Neural cell (in vitro differentiated cells): ENCODE results near the gene NME3. TPM values are rescaled to one million over a fixed set of nuclear protein-coding genes. Genes with fewer than 3 reads are reported as not detected.

Source experiments
- H2AFZ ChIP-seq: fragments of 200-600, 300-800 bp; sonication (generic), shearing (Covaris generic); 2 replicates; pipeline ENCODE4 v1.6.0; 2014; ENCODE audit warnings: low read depth, mild to moderate bottlenecking, antibody characterized with exemption, low read length, moderate library complexity
- H3F3A ChIP-seq: fragments of 200-600 bp; shearing (Covaris generic); 2 replicates; pipeline ENCODE4 v1.6.1; 2016; ENCODE audit warnings: mild to moderate bottlenecking, moderate library complexity, mixed read lengths, antibody characterized with exemption, low read length; ENCODE audit not compliant: insufficient read depth, poor library complexity, severe bottlenecking
- H3K27ac ChIP-seq: fragments of 200-600, 300-800 bp; sonication (generic), shearing (Covaris generic); 2 replicates; pipeline ENCODE4 v1.5.1; 2014; ENCODE audit warnings: mild to moderate bottlenecking, low read length, moderate library complexity
- H3K27me3 ChIP-seq: fragments of 300-800, 200-600 bp; sonication (generic), shearing (Covaris generic); 2 replicates; pipeline ENCODE4 v1.6.0; 2014; ENCODE audit warnings: mild to moderate bottlenecking, low read depth, low read length, moderate library complexity; ENCODE audit not compliant: insufficient read depth
- H3K36me3 ChIP-seq: fragments of 300-800, 200-600 bp; sonication (generic), shearing (Covaris generic); 2 replicates; pipeline ENCODE4 v1.5.1; 2014; ENCODE audit warnings: mild to moderate bottlenecking, antibody characterized with exemption, low read length, moderate library complexity; ENCODE audit not compliant: insufficient read depth
- H3K4me2 ChIP-seq: fragments of 300-800, 200-600 bp; sonication (generic), shearing (Covaris generic); 2 replicates; pipeline ENCODE4 v1.6.0; 2014; ENCODE audit warnings: mild to moderate bottlenecking, low read length
- H3K4me3 ChIP-seq: fragments of 300-800, 200-600 bp; sonication (generic), shearing (Covaris generic); 2 replicates; pipeline ENCODE4 v1.5.1; 2014; ENCODE audit warnings: mild to moderate bottlenecking, low read length, moderate library complexity
- H3K79me2 ChIP-seq: fragments of 200-600 bp; shearing (Covaris generic); replicated peaks from 2 replicates; pipeline ENCODE4 v1.6.0; 2014; ENCODE audit warnings: mild to moderate bottlenecking, low read length, moderate library complexity; ENCODE audit not compliant: insufficient read depth
- H3K9ac ChIP-seq: fragments of 300-800, 200-600 bp; sonication (generic), shearing (Covaris generic); 2 replicates; pipeline ENCODE4 v1.6.1; 2016; ENCODE audit warnings: mild to moderate bottlenecking, low read length, mixed read lengths
- H3K9me2 ChIP-seq: fragments of 200-600 bp; shearing (Covaris generic); 2 replicates; pipeline ENCODE4 v1.6.1; 2016; ENCODE audit warnings: mild to moderate bottlenecking, low read length, mixed read lengths; ENCODE audit not compliant: insufficient read depth
- H3K9me3 ChIP-seq: fragments of 200-600, 300-800 bp; sonication (generic), shearing (Covaris generic); 2 replicates; pipeline ENCODE4 v1.6.1; 2016; ENCODE audit warnings: mild to moderate bottlenecking, mixed run types, low read length, moderate library complexity, mixed read lengths
- H4K20me1 ChIP-seq: fragments of 200-600 bp; shearing (Covaris generic); 2 replicates; pipeline ENCODE4 v1.6.1; 2016; ENCODE audit warnings: mild to moderate bottlenecking, mixed run types; ENCODE audit not compliant: insufficient read depth
- EP300 ChIP-seq: fragments of 450-650 bp; conservative IDR thresholded peaks from 2 replicates; pipeline ENCODE4 v1.6.1; 2014; ENCODE audit warnings: antibody characterized with exemption, mild to moderate bottlenecking, moderate library complexity; ENCODE audit not compliant: poor library complexity, severe bottlenecking
- EZH2 ChIP-seq: fragments of 200-600, 300-800 bp; shearing (Covaris generic), sonication (generic); IDR thresholded peaks from 2 replicates; pipeline ENCODE4 v1.6.1; 2014; ENCODE audit warnings: antibody characterized with exemption, low read length, borderline replicate concordance, mild to moderate bottlenecking; ENCODE audit not compliant: insufficient read depth, poor library complexity, severe bottlenecking
- MXI1 ChIP-seq: fragments of 450-650 bp; conservative IDR thresholded peaks from 2 replicates; pipeline ENCODE4 v1.6.1; 2014; ENCODE audit warnings: antibody characterized with exemption, mild to moderate bottlenecking; ENCODE audit not compliant: poor library complexity, severe bottlenecking
- POLR2AphosphoS5 ChIP-seq: IDR thresholded peaks from 2 replicates; pipeline ENCODE4 v1.6.1; 2012
- RAD21 ChIP-seq: fragments of 450-650 bp; conservative IDR thresholded peaks from 2 replicates; pipeline ENCODE4 v1.6.1; 2014; ENCODE audit warnings: antibody characterized with exemption, mild to moderate bottlenecking, moderate library complexity
- SMC3 ChIP-seq: fragments of 450-650 bp; conservative IDR thresholded peaks from 2 replicates; pipeline ENCODE4 v1.6.1; 2014; ENCODE audit warnings: antibody characterized with exemption, mild to moderate bottlenecking, moderate library complexity; ENCODE audit not compliant: poor library complexity
- TAF1 ChIP-seq: IDR thresholded peaks from 2 replicates; pipeline ENCODE4 v1.6.1; 2012; ENCODE audit warnings: low read depth
- polyA plus RNA-seq: library from polyadenylated mRNA; depleted of rRNA; stranded (reverse); fragments of >200 nt; gene quantifications from 2 replicates; pipeline ENCODE4 v1.2.3, GENCODE V29; 2014
- TF ChIP-seq, protein P1 (sequence below): IDR thresholded peaks from 2 replicates; pipeline ENCODE4 v1.6.1; 2012; ENCODE audit warnings: borderline replicate concordance
- TF ChIP-seq, protein P2 (sequence below): fragments of 450-650 bp; IDR thresholded peaks from 2 replicates; pipeline ENCODE4 v1.5.1; 2014; ENCODE audit warnings: antibody characterized with exemption, mild to moderate bottlenecking, moderate library complexity; ENCODE audit not compliant: poor library complexity, severe bottlenecking

The NME3 gene
- polyA plus RNA-seq, 1 donor from 2014 or later = 102 TPM

GRCh38 chr16:1772362-1772907, 1.1 kb upstream of the NME3 start, which contains the start of gene EME2:
EME2 (plus strand) TSS chr16:1772810; CDS start chr16:1773228, 418 bp downstream.
- TF ChIP-seq SMC3 = no peak
- TF ChIP-seq POLR2AphosphoS5 = no peak
- TF ChIP-seq TAF1 = no peak
- TF ChIP-seq MXI1 = no peak
- TF ChIP-seq EP300 = no peak
- TF ChIP-seq EZH2 = no peak
- TF ChIP-seq, protein P1, sequence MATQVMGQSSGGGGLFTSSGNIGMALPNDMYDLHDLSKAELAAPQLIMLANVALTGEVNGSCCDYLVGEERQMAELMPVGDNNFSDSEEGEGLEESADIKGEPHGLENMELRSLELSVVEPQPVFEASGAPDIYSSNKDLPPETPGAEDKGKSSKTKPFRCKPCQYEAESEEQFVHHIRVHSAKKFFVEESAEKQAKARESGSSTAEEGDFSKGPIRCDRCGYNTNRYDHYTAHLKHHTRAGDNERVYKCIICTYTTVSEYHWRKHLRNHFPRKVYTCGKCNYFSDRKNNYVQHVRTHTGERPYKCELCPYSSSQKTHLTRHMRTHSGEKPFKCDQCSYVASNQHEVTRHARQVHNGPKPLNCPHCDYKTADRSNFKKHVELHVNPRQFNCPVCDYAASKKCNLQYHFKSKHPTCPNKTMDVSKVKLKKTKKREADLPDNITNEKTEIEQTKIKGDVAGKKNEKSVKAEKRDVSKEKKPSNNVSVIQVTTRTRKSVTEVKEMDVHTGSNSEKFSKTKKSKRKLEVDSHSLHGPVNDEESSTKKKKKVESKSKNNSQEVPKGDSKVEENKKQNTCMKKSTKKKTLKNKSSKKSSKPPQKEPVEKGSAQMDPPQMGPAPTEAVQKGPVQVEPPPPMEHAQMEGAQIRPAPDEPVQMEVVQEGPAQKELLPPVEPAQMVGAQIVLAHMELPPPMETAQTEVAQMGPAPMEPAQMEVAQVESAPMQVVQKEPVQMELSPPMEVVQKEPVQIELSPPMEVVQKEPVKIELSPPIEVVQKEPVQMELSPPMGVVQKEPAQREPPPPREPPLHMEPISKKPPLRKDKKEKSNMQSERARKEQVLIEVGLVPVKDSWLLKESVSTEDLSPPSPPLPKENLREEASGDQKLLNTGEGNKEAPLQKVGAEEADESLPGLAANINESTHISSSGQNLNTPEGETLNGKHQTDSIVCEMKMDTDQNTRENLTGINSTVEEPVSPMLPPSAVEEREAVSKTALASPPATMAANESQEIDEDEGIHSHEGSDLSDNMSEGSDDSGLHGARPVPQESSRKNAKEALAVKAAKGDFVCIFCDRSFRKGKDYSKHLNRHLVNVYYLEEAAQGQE = no peak
- no peak for TF ChIP-seq RAD21
- TF ChIP-seq, protein P2, sequence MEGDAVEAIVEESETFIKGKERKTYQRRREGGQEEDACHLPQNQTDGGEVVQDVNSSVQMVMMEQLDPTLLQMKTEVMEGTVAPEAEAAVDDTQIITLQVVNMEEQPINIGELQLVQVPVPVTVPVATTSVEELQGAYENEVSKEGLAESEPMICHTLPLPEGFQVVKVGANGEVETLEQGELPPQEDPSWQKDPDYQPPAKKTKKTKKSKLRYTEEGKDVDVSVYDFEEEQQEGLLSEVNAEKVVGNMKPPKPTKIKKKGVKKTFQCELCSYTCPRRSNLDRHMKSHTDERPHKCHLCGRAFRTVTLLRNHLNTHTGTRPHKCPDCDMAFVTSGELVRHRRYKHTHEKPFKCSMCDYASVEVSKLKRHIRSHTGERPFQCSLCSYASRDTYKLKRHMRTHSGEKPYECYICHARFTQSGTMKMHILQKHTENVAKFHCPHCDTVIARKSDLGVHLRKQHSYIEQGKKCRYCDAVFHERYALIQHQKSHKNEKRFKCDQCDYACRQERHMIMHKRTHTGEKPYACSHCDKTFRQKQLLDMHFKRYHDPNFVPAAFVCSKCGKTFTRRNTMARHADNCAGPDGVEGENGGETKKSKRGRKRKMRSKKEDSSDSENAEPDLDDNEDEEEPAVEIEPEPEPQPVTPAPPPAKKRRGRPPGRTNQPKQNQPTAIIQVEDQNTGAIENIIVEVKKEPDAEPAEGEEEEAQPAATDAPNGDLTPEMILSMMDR = no peak
- no peaks in the 10 kb centered on the region for H3K27me3 ChIP-seq
- H3K4me2 ChIP-seq = peak within 1 kb of the TSS; percentile 93
- peak within 1 kb of the TSS; percentile 74 for H3K27ac ChIP-seq
- peaks cover 9% of the 10 kb centered on the region for H3K79me2 ChIP-seq
- no peaks in the 10 kb centered on the region for H3K9me2 ChIP-seq
- H3K36me3 ChIP-seq = no peaks in the 10 kb centered on the region
- H2AFZ ChIP-seq = peak within 1 kb of the TSS; percentile 8
- peak within 1 kb of the TSS; percentile 84 for H3K9ac ChIP-seq
- H3K9me3 ChIP-seq = no peaks in the 10 kb centered on the region
- peak within 1 kb of the TSS; percentile 98 for H3K4me3 ChIP-seq
- H4K20me1 ChIP-seq = no peaks in the 10 kb centered on the region
- H3F3A ChIP-seq = no peaks in the 10 kb centered on the region

DNA sequence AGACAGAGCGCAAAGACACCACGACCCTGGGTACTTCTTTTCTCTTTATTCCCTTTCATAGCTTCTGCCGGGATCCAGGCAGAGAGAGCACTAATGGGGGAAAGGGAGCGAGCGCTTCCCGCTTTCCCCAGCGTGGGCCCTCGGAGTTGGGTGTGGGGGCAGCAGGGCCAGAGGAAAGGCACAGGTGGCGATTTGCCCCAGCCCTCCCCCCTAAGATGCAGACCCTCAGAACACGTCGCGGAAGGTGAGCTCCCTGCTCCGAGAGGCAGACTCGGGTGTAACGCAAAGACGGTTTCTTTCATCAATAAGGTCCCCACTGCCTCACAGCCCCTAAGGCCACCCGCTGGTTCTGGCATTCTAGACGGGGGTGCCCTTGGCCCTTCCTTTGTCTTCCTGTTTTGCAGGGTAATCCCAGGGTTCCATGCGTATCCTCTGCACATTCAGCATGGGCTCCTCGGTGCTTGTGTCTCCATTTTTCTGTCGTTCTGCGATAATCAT, 570 bp upstream of the NME3 start:
- Histone ChIP-seq H3K4me3 (peak overlapping the region; percentile 98), H3K9me3 (no peaks in the 10 kb centered on the region), H3K27me3 (no peaks in the 10 kb centered on the region), H4K20me1 (no peaks in the 10 kb centered on the region), H3K9me2 (no peaks in the 10 kb centered on the region), H3K4me2 (peak overlapping the region; percentile 93), H2AFZ (no peak overlapping the region), H3F3A (no peaks in the 10 kb centered on the region), H3K36me3 (no peaks in the 10 kb centered on the region), H3K9ac (peak overlapping the region; percentile 84), H3K79me2 (peaks cover 9% of the 10 kb centered on the region), H3K27ac (peak overlapping the region; percentile 74)
- TF ChIP-seq POLR2AphosphoS5 = no peak
- TF ChIP-seq RAD21 = no peak
- TF ChIP-seq EP300 = no peak
- TF ChIP-seq EZH2 = no peak
- TF ChIP-seq, protein P1 = no peak
- no peak for TF ChIP-seq MXI1
- TF ChIP-seq SMC3 = no peak
- TF ChIP-seq, protein P2 = no peak
- no peak for TF ChIP-seq TAF1
